HepG2 (cell line): ENCODE measurements around the gene CBY1. TPM values are rescaled to one million over a fixed set of nuclear protein-coding genes. Genes with fewer than 3 reads are reported as not detected.
A peak's percentile ranks its signal among the peaks of the same experiment; 100 is the strongest.

Source experiments
- ARNT2 ChIP-seq: sonication (generic); formaldehyde crosslinking; IDR thresholded peaks from 2 replicates; pipeline ENCODE4 v1.8.0; 2022; ENCODE audit warnings: mild to moderate bottlenecking, low read depth, missing genetic modification reagents, moderate library complexity
- CREM ChIP-seq, 2 experiments: sonication (generic) in 1 of 2; formaldehyde crosslinking in 1 of 2; IDR thresholded peaks; 2 replicates each; pipeline versions ENCODE4 v1.4.0 to v1.6.1; 2016 to 2020; ENCODE audit warnings: antibody characterized with exemption in 1 of 2, mild to moderate bottlenecking in 1 of 2, missing genetic modification reagents in 1 of 2
- KDM6A ChIP-seq: IDR thresholded peaks from 2 replicates; pipeline ENCODE4 v1.6.1; 2016; ENCODE audit warnings: low read depth
- NCOA2 ChIP-seq: sonication (generic); formaldehyde crosslinking; IDR thresholded peaks from 2 replicates; pipeline ENCODE4 v1.8.0; 2022; ENCODE audit warnings: inconsistent platforms
- SP5 ChIP-seq: IDR thresholded peaks from 2 replicates; pipeline ENCODE4 v1.6.1; 2016; ENCODE audit warnings: low read depth, borderline replicate concordance
- TBP ChIP-seq: sonication (generic); formaldehyde crosslinking; IDR thresholded peaks from 2 replicates; pipeline ENCODE4 v1.5.0; 2020; ENCODE audit warnings: missing genetic modification reagents
- TEAD2 ChIP-seq: sonication (generic); formaldehyde crosslinking; IDR thresholded peaks from 2 replicates; pipeline ENCODE4 v1.9.0; 2021; ENCODE audit warnings: missing genetic modification reagents
- THAP11 ChIP-seq: IDR thresholded peaks from 2 replicates; pipeline ENCODE4 v1.6.1; 2016; ENCODE audit warnings: missing biosample characterization, missing genetic modification reagents
- U2AF1 ChIP-seq: fragments of 200-400 bp; formaldehyde crosslinking; optimal IDR thresholded peaks from 2 replicates; pipeline ENCODE3; 2017; ENCODE audit warnings: mild to moderate bottlenecking, low read depth, low read length
- U2AF2 ChIP-seq: fragments of 200-400 bp; formaldehyde crosslinking; IDR thresholded peaks from 2 replicates; pipeline ENCODE4 v1.6.1; 2017; ENCODE audit warnings: low read depth, mild to moderate bottlenecking, low read length
- ZFYVE20 ChIP-seq: sonication (generic); formaldehyde crosslinking; IDR thresholded peaks from 2 replicates; pipeline ENCODE4 v1.8.0; 2023; ENCODE audit warnings: low read depth, mild to moderate bottlenecking, moderate library complexity, missing genetic modification reagents, borderline replicate concordance
- ZNF160 ChIP-seq: sonication (generic); formaldehyde crosslinking; IDR thresholded peaks from 2 replicates; pipeline ENCODE4 v1.8.0; 2022; ENCODE audit warnings: mild to moderate bottlenecking, inconsistent platforms, missing genetic modification reagents
- ZNF24 ChIP-seq: fragments of 450-650 bp; IDR thresholded peaks from 2 replicates; pipeline ENCODE4 v1.6.1; 2017; ENCODE audit warnings: antibody characterized with exemption, mild to moderate bottlenecking
- ZNF251 ChIP-seq: sonication (generic); formaldehyde crosslinking; IDR thresholded peaks from 2 replicates; pipeline ENCODE4 v1.9.0; 2021; ENCODE audit warnings: mild to moderate bottlenecking, missing genetic modification reagents
- ZNF362 ChIP-seq: sonication (generic); formaldehyde crosslinking; IDR thresholded peaks from 2 replicates; pipeline ENCODE4 v1.4.0; 2020; ENCODE audit warnings: missing genetic modification reagents, mild to moderate bottlenecking, borderline replicate concordance
- ZNF501 ChIP-seq: sonication (generic); formaldehyde crosslinking; IDR thresholded peaks from 2 replicates; pipeline ENCODE4 v1.5.1; 2020; ENCODE audit warnings: mild to moderate bottlenecking, moderate library complexity, missing genetic modification reagents
- ZNF512B ChIP-seq: sonication (generic); formaldehyde crosslinking; IDR thresholded peaks from 2 replicates; pipeline ENCODE4 v1.5.1; 2020; ENCODE audit warnings: missing genetic modification reagents, mild to moderate bottlenecking, borderline replicate concordance
- ZNF543 ChIP-seq: sonication (generic); formaldehyde crosslinking; IDR thresholded peaks from 2 replicates; pipeline ENCODE4 v1.4.0; 2020; ENCODE audit warnings: mild to moderate bottlenecking, missing genetic modification reagents
- ZNF546 ChIP-seq: sonication (generic); formaldehyde crosslinking; conservative IDR thresholded peaks from 2 replicates; pipeline ENCODE4 v1.8.1; 2023; ENCODE audit warnings: mild to moderate bottlenecking, missing genetic modification reagents
- ZNF547 ChIP-seq: sonication (generic); formaldehyde crosslinking; IDR thresholded peaks from 2 replicates; pipeline ENCODE4 v1.5.1; 2020; ENCODE audit warnings: mild to moderate bottlenecking, missing genetic modification reagents
- ZNF577 ChIP-seq: sonication (generic); formaldehyde crosslinking; IDR thresholded peaks from 2 replicates; pipeline ENCODE4 v1.4.0; 2020; ENCODE audit warnings: mild to moderate bottlenecking, low read depth, missing genetic modification reagents, borderline replicate concordance
- ZNF597 ChIP-seq: sonication (generic); formaldehyde crosslinking; IDR thresholded peaks from 2 replicates; pipeline ENCODE4 v1.5.0; 2020; ENCODE audit warnings: missing genetic modification reagents
- ZNF607 ChIP-seq: sonication (generic); formaldehyde crosslinking; IDR thresholded peaks from 2 replicates; pipeline ENCODE4 v1.5.1; 2020; ENCODE audit warnings: missing genetic modification reagents, mild to moderate bottlenecking, borderline replicate concordance
- ZNF75D ChIP-seq: sonication (generic); formaldehyde crosslinking; IDR thresholded peaks from 2 replicates; pipeline ENCODE4 v1.8.1; 2023; ENCODE audit warnings: missing genetic modification reagents, mild to moderate bottlenecking, borderline replicate concordance
- polyA plus RNA-seq, 8 experiments: library from polyadenylated mRNA; depleted of rRNA in 3 of 8; stranded (reverse) in 7 of 8; unstranded in 1 of 8; fragments of >200 nt; fragmentation: Illumina TruSeq in 4 of 8; extraction: Trizol in 4 of 8; gene quantifications; 2 replicates each; pipeline versions ENCODE4 v1.2.1 to v1.2.3, GENCODE V29; 2011 to 2016; ENCODE audit warnings: low read depth in 4 of 8, missing spikeins in 1 of 8, mixed read lengths in 1 of 8; ENCODE audit not compliant: insufficient read depth in 1 of 8
- total RNA-seq, 5 experiments: library from RNA; depleted of rRNA; stranded (reverse); fragments of >200 nt; fragmentation: Illumina TruSeq; extraction: Trizol; gene quantifications; 2 replicates each; pipeline ENCODE4 v1.2.3, GENCODE V29; 2016; ENCODE audit warnings: low read depth in 1 of 5

CBY1 gene
- total and polyA plus RNA-seq, 2 of the 13 experiments (the other 11 are each of a cell fraction or from before 2014, with no cell fraction given) = 19.7 to 20.3 TPM

GRCh38 chr22:38681582-38682335 is 25.3 kb downstream of the CBY1 start, which contains the start of gene TOMM22 (continued):
- no peak for TF ChIP-seq ZNF24
- TF ChIP-seq KDM6A = no peak
- peak; percentile 66; the same call in 1 of the 2 replicates for TF ChIP-seq ARNT2 (CRISPR knock-in tag)
- peak; percentile 85 for TF ChIP-seq U2AF1
- TF ChIP-seq U2AF2 = no peak
- no peak for TF ChIP-seq ZNF75D (CRISPR knock-in tag)
- peak; percentile 82 for TF ChIP-seq ZNF160 (CRISPR knock-in tag)
- no peak for TF ChIP-seq ZNF597
- peak; percentile 66 for TF ChIP-seq NCOA2 (CRISPR knock-in tag)
- no peak for TF ChIP-seq ZFYVE20 (CRISPR knock-in tag)
- TF ChIP-seq SP5 (CRISPR knock-in tag) = peak; percentile 63; the same call in 1 of the 2 replicates
- no peak for TF ChIP-seq TEAD2 (CRISPR knock-in tag)
- peak; percentile 80 for TF ChIP-seq CREM (IDR thresholded peaks at IDR 0.05)
- TF ChIP-seq CREM (CRISPR knock-in tag; IDR thresholded peaks at IDR 0.05) = no peak
- 0 out of 2 replicates have a peak, but pooled peaks have one; percentile 62 for TF ChIP-seq ZNF546
- TF ChIP-seq ZNF577 (CRISPR knock-in tag) = no peak
- no peak for TF ChIP-seq ZNF251
- peak; percentile 74; the same call in 1 of the 2 replicates for TF ChIP-seq TBP (CRISPR knock-in tag)
- TF ChIP-seq ZNF547 = peak; percentile 83; the same call in 1 of the 2 replicates
- peak; percentile 51; the same call in 1 of the 2 replicates for TF ChIP-seq ZNF362
- TF ChIP-seq ZNF501 (CRISPR knock-in tag) = peak; percentile 51; the same call in 1 of the 2 replicates
- TF ChIP-seq ZNF512B (CRISPR knock-in tag) = no peak
- 0 out of 2 replicates have a peak, but pooled peaks have one; percentile 61 for TF ChIP-seq ZNF543
- no peak for TF ChIP-seq ZNF607 (CRISPR knock-in tag)
- peak; percentile 96 for TF ChIP-seq THAP11 (CRISPR knock-in tag)
